HG02852 (cell line): ENCODE data around the gene BAHD1.
"Not testable (repeated sequence)": the region's sequence is repeated elsewhere in the genome, so short reads cannot be mapped to it uniquely, and the experiment has no call there.

Source experiments
- ATAC-seq: cut with Tn5 transposase; IDR thresholded peaks from one replicate; pipeline ENCODE4 v1.9.1; 2021; ENCODE audit warnings: mild to moderate bottlenecking, moderate library complexity; ENCODE audit not compliant: unreplicated experiment

The BAHD1 gene

GRCh38 chr15:40443255-40443654 is 2.5 kb downstream of the BAHD1 start:
- ATAC-seq = no peak

- ATAC-seq = no peak
These were observed 3.1 kb downstream of the BAHD1 start for GRCh38 chr15:40443846-40444245.

GRCh38 chr15:40444736-40445135 is 4.0 kb downstream of the BAHD1 start:
- ATAC-seq = no peak

GRCh38 chr15:40445421-40445922 is 4.7 kb downstream of the BAHD1 start:
- ATAC-seq = no peak

- ATAC-seq = no peak
These were observed 5.4 kb downstream of the BAHD1 start for GRCh38 chr15:40446144-40446543.

- no peak for ATAC-seq
These were observed 7.6 kb downstream of the BAHD1 start for GRCh38 chr15:40448354-40448753.

- ATAC-seq = no peak
These were observed 8.5 kb downstream of the BAHD1 start for GRCh38 chr15:40449275-40449674.

GRCh38 chr15:40450047-40450446 is 9.3 kb downstream of the BAHD1 start:
- no peak for ATAC-seq

- no peak for ATAC-seq
These were observed 10.9 kb downstream of the BAHD1 start for GRCh38 chr15:40451527-40452158.

- no peak for ATAC-seq
These were observed 11.7 kb downstream of the BAHD1 start for GRCh38 chr15:40452296-40453090.

GRCh38 chr15:40453941-40454340 is 13.2 kb downstream of the BAHD1 start:
- not testable (repeated sequence) for ATAC-seq

- ATAC-seq = no peak
These were observed 14.2 kb downstream of the BAHD1 start for GRCh38 chr15:40454904-40455391.

GRCh38 chr15:40456299-40456712 is 15.6 kb downstream of the BAHD1 start:
- ATAC-seq = no peak

- ATAC-seq = no peak
These were observed 16.0 kb downstream of the BAHD1 start for GRCh38 chr15:40456738-40457137.

GRCh38 chr15:40458495-40459371 is 18.0 kb downstream of the BAHD1 start:
- no peak for ATAC-seq

GRCh38 chr15:40459391-40460015 is 18.8 kb downstream of the BAHD1 start:
- no peak for ATAC-seq

- ATAC-seq = no peak
These were observed 19.7 kb downstream of the BAHD1 start for GRCh38 chr15:40460404-40460803.

GRCh38 chr15:40461958-40462357 is 21.2 kb downstream of the BAHD1 start:
- ATAC-seq = no peak

- ATAC-seq = no peak
These were observed 22.5 kb downstream of the BAHD1 start for GRCh38 chr15:40463279-40463678.

GRCh38 chr15:40463886-40464545 is 23.3 kb downstream of the BAHD1 start:
- ATAC-seq = no peak
